ENCODE measurements around the gene LRP8. TPM values are rescaled to one million over a fixed set of nuclear protein-coding genes. Genes with fewer than 3 reads are reported as not detected.

The LRP8 gene
- total and polyA plus RNA-seq, 2 of the 13 experiments (the other 11 are each of a cell fraction or from before 2014, with no cell fraction given): 17.3 to 17.4 TPM

GRCh38 chr1:53196485-53197290, 131.2 kb downstream of the LRP8 start, which contains the start of gene CPT2 (continued):
- TF ChIP-seq E2F2 (CRISPR knock-in tag; IDR thresholded peaks at IDR 0.05; ENCODE audit: borderline replicate concordance) (0 out of 2 replicates have a peak, but pooled peaks have one; percentile 36), ZNF407 (CRISPR knock-in tag; IDR thresholded peaks at IDR 0.05; ENCODE audit: not compliant biosample characterization) (no peak), TFDP1 (CRISPR knock-in tag; IDR thresholded peaks at IDR 0.05; ENCODE audit: borderline replicate concordance) (peak; percentile 61; the same call in 1 of the 2 replicates), ZBTB21 (CRISPR knock-in tag; IDR thresholded peaks at IDR 0.05) (no peak), NFYC (CRISPR knock-in tag; IDR thresholded peaks at IDR 0.05) (no peak), ZNF749 (CRISPR knock-in tag; IDR thresholded peaks at IDR 0.05; ENCODE audit: borderline replicate concordance) (no peak), HBP1 (CRISPR knock-in tag; IDR thresholded peaks at IDR 0.05; ENCODE audit: low read depth) (no peak), ZNF878 (CRISPR knock-in tag; IDR thresholded peaks at IDR 0.05) (no peak; the same call in 1 of the 2 replicates), KMT2B (CRISPR knock-in tag; IDR thresholded peaks at IDR 0.05) (peak; percentile 27; the same call in 1 of the 2 replicates), HDAC1 (CRISPR knock-in tag; IDR thresholded peaks at IDR 0.05) (0 out of 2 replicates have a peak, but pooled peaks have one; percentile 33), KDM5B (CRISPR knock-in tag; IDR thresholded peaks at IDR 0.05; ENCODE audit: borderline replicate concordance) (peak; percentile 85), MED8 (CRISPR knock-in tag; IDR thresholded peaks at IDR 0.05; ENCODE audit: insufficient replicate concordance) (no peak), ATRX (CRISPR knock-in tag; IDR thresholded peaks at IDR 0.05; ENCODE audit: borderline replicate concordance) (no peak), ZNF296 (CRISPR knock-in tag; conservative IDR thresholded peaks at IDR 0.05) (no peak)
